OCI-LY1 (cell line): Measurements from ENCODE around the gene C16orf95.
"Not testable (repeated sequence)": the region's sequence is repeated elsewhere in the genome, so short reads cannot be mapped to it uniquely, and the experiment has no call there.

Source experiments
- CTCF ChIP-seq: fragments of 200-600 bp; sonication (generic), shearing (Covaris generic); IDR thresholded peaks from 2 replicates; pipeline ENCODE4 v1.5.1; 2017; ENCODE audit warnings: mild to moderate bottlenecking, antibody characterized with exemption, low read length, moderate library complexity, mixed read lengths
- EZH2 ChIP-seq: fragments of 200-600 bp; sonication (generic), shearing (Covaris generic); IDR thresholded peaks from 2 replicates; pipeline ENCODE4 v1.8.0; 2017; ENCODE audit warnings: borderline replicate concordance, mixed run types, mild to moderate bottlenecking, antibody characterized with exemption, low read length, moderate library complexity, mixed read lengths

GRCh38 chr16:87258653-87259052, 58.5 kb downstream of the C16orf95 start:
- not testable (repeated sequence) for TF ChIP-seq CTCF, EZH2
